Activated naive CD8-positive, alpha-beta T cell treated with anti-CD3 and anti-CD28 coated beads for 36 hours (primary cell): ENCODE results near the gene PPT2. TPM values are rescaled to one million over a fixed set of nuclear protein-coding genes. Genes with fewer than 3 reads are reported as not detected.

Experiments used
- DNase-seq: peaks from one replicate; pipeline ENCODE4 v3.0.0; 2021
- H3K27ac Mint-ChIP-seq: one replicate; pipeline ENCODE4 v1.8.0; 2022; ENCODE audit warnings: mild to moderate bottlenecking, moderate library complexity, mixed read lengths
- H3K27me3 Mint-ChIP-seq: one replicate; pipeline ENCODE4 v1.8.0; 2022; ENCODE audit warnings: mild to moderate bottlenecking, mixed read lengths
- H3K36me3 Mint-ChIP-seq: one replicate; pipeline ENCODE4 v1.8.0; 2021; ENCODE audit warnings: mild to moderate bottlenecking, mixed read lengths
- H3K4me1 Mint-ChIP-seq: one replicate; pipeline ENCODE4 v1.8.0; 2021; ENCODE audit warnings: mixed read lengths
- H3K4me3 Mint-ChIP-seq: one replicate; pipeline ENCODE4 v1.8.0; 2022; ENCODE audit warnings: mild to moderate bottlenecking, moderate library complexity, mixed read lengths
- H3K9me3 Mint-ChIP-seq: one replicate; pipeline ENCODE4 v1.8.0; 2022; ENCODE audit warnings: mixed read lengths
- total RNA-seq, 2 experiments: library from RNA; stranded (reverse); gene quantifications; one replicate each; pipeline ENCODE4 v1.2.3, GENCODE V29; 2021

Gene PPT2
- total RNA-seq, 2 experiments from 2014 or later: 19.5 to 24.4 TPM

GRCh38 chr6:32212076-32212760 lies 58.3 kb downstream of the PPT2 start:
- no peak overlapping the region for H3K27ac Mint-ChIP-seq
- no peaks in the 10 kb centered on the region for H3K4me1 Mint-ChIP-seq
- H3K9me3 Mint-ChIP-seq: no peaks in the 10 kb centered on the region
- H3K4me3 Mint-ChIP-seq: no peak overlapping the region
- no peak for DNase-seq
- no peaks in the 10 kb centered on the region for H3K36me3 Mint-ChIP-seq
- H3K27me3 Mint-ChIP-seq: no peaks in the 10 kb centered on the region

Other genes starting within 250 kb of the PPT2 start
- 1 to 10 TPM in 1 of 2 experiments, under 1 TPM in 1; 0.42 to 1.6 TPM for gene C2, start 226.4 kb upstream of the PPT2 start, total RNA-seq
- under 1 TPM; 0.52 to 0.82 TPM for gene CFB, start 208.0 kb upstream of the PPT2 start, total RNA-seq
- gene NELFE, start 195.2 kb upstream of the PPT2 start, total RNA-seq: 10 to 100 TPM; 73.8 to 75.5 TPM
- 10 to 100 TPM; 84.6 to 90.9 TPM for gene SKIC2, start 195.0 kb upstream of the PPT2 start, total RNA-seq
- 10 to 100 TPM; 15.6 to 16.3 TPM for gene DXO, start 182.0 kb upstream of the PPT2 start, total RNA-seq
- 1 to 10 TPM; 2.2 to 3.2 TPM for gene C4A, start 172.1 kb upstream of the PPT2 start, total RNA-seq
- gene C4B, start 139.3 kb upstream of the PPT2 start, total RNA-seq: 1 to 10 TPM; 3.0 to 4.0 TPM
- gene CYP21A2, start 115.7 kb upstream of the PPT2 start, total RNA-seq: under 1 TPM in 1 of 2 experiments, not detected in 1; 0.12 TPM
- 1 to 10 TPM in 1 of 2 experiments, under 1 TPM in 1; 0.43 to 1.2 TPM for gene TNXB, start 44.8 kb upstream of the PPT2 start, total RNA-seq
- gene ATF6B, start 25.9 kb upstream of the PPT2 start, total RNA-seq: 10 to 100 TPM; 50.4 to 53.5 TPM
- gene FKBPL, start 23.9 kb upstream of the PPT2 start, total RNA-seq: 1 to 10 TPM; 5.8 to 6.8 TPM
- gene PRRT1, start 2.2 kb upstream of the PPT2 start, total RNA-seq: 1 to 10 TPM; 1.4 to 1.5 TPM
- gene EGFL8, start 10.5 kb downstream of the PPT2 start, total RNA-seq: 10 to 100 TPM; 12.8 to 14.0 TPM
- 10 to 100 TPM; 30.8 to 33.6 TPM for gene AGPAT1, start 21.9 kb downstream of the PPT2 start, total RNA-seq
- gene RNF5, start 24.3 kb downstream of the PPT2 start, total RNA-seq: 10 to 100 TPM; 58.3 to 58.6 TPM
- 10 to 100 TPM in 1 of 2 experiments, 1 to 10 TPM in 1; 9.6 to 11.5 TPM for gene AGER, start 30.1 kb downstream of the PPT2 start, total RNA-seq
- 10 to 100 TPM; 56.4 to 56.9 TPM for gene PBX2, start 36.1 kb downstream of the PPT2 start, total RNA-seq
- 10 to 100 TPM; 68.4 to 71.3 TPM for gene GPSM3, start 38.5 kb downstream of the PPT2 start, total RNA-seq
- 1 to 10 TPM in 1 of 2 experiments, under 1 TPM in 1; 0.88 to 1.3 TPM for gene NOTCH4, start 69.9 kb downstream of the PPT2 start, total RNA-seq
- not detected for gene TSBP1, start 217.8 kb downstream of the PPT2 start, total RNA-seq